ENCODE data around the gene ESPN. TPM values are rescaled to one million over a fixed set of nuclear protein-coding genes. Genes with fewer than 3 reads are reported as not detected.

ESPN gene
- total RNA-seq, 1 experiment from 2014 or later: 0.07 TPM

GRCh38 chr1:6502000-6502891, 77.7 kb downstream of the ESPN start:
- DNase-seq (ENCODE audit: low spot score): no peak
- in situ Hi-C loops (cut with HindIII; ENCODE audit: low sequenced_read_pairs): no loop called here

- DNase-seq (ENCODE audit: low spot score): no peak
- in situ Hi-C loops (cut with HindIII; ENCODE audit: low sequenced_read_pairs): no loop called here
These were observed 79.5 kb downstream of the ESPN start for GRCh38 chr1:6503884-6504602.

GRCh38 chr1:6504887-6505286, 80.3 kb downstream of the ESPN start:
- in situ Hi-C loops (cut with HindIII; ENCODE audit: low sequenced_read_pairs): no loop called here
- no peak for DNase-seq (ENCODE audit: low spot score)

GRCh38 chr1:6505367-6506209, 81.0 kb downstream of the ESPN start:
- DNase-seq (ENCODE audit: low spot score): no peak
- in situ Hi-C loops (cut with HindIII; ENCODE audit: low sequenced_read_pairs): no loop called here

- in situ Hi-C loops (cut with HindIII; ENCODE audit: low sequenced_read_pairs): no loop called here
These were observed 81.8 kb downstream of the ESPN start for GRCh38 chr1:6506210-6507036.

GRCh38 chr1:6507037-6507428, 82.5 kb downstream of the ESPN start:
- DNase-seq (ENCODE audit: low spot score): no peak
- in situ Hi-C loops (cut with HindIII; ENCODE audit: low sequenced_read_pairs): no loop called here

More at GRCh38 chr1:6506210-6507036, 81.8 kb downstream of the ESPN start:
- no peak for DNase-seq (ENCODE audit: low spot score)

- peak; percentile 96 for DNase-seq (ENCODE audit: low spot score)
- in situ Hi-C loops (cut with HindIII; ENCODE audit: low sequenced_read_pairs): no loop called here
These were observed 82.9 kb downstream of the ESPN start for GRCh38 chr1:6507461-6507911.

- in situ Hi-C loops (cut with HindIII; ENCODE audit: low sequenced_read_pairs): no loop called here
- peak; percentile 75 for DNase-seq (ENCODE audit: low spot score)
These were observed 83.7 kb downstream of the ESPN start for GRCh38 chr1:6508154-6508815.

GRCh38 chr1:6508816-6509189, 84.2 kb downstream of the ESPN start:
- DNase-seq (ENCODE audit: low spot score): no peak
- in situ Hi-C loops (cut with HindIII; ENCODE audit: low sequenced_read_pairs): no loop called here

- in situ Hi-C loops (cut with HindIII; ENCODE audit: low sequenced_read_pairs): no loop called here
- DNase-seq (ENCODE audit: low spot score): no peak
These were observed 84.8 kb downstream of the ESPN start for GRCh38 chr1:6509220-6509918.

GRCh38 chr1:6509919-6510291, 85.3 kb downstream of the ESPN start:
- in situ Hi-C loops (cut with HindIII; ENCODE audit: low sequenced_read_pairs): no loop called here

GRCh38 chr1:6510493-6510892, 85.9 kb downstream of the ESPN start:
- in situ Hi-C loops (cut with HindIII; ENCODE audit: low sequenced_read_pairs): no loop called here
- no peak for DNase-seq (ENCODE audit: low spot score)

More at GRCh38 chr1:6509919-6510291, 85.3 kb downstream of the ESPN start:
- DNase-seq (ENCODE audit: low spot score): peak; percentile 47

Other genes starting within 250 kb of the ESPN start
- 12.0 and 13.5 TPM in 2 replicates for gene CHD5, start 244.5 kb upstream of the ESPN start, total RNA-seq (2014; rRNA removed; shearing (Covaris generic))
- gene RPL22, start 225.2 kb upstream of the ESPN start, total RNA-seq (2014; rRNA removed; shearing (Covaris generic)): 286 and 296 TPM in 2 replicates
- gene RNF207, start 218.7 kb upstream of the ESPN start, total RNA-seq (2014; rRNA removed; shearing (Covaris generic)): 0.44 and 5.1 TPM in 2 replicates
- gene ICMT, start 188.8 kb upstream of the ESPN start, total RNA-seq (2014; rRNA removed; shearing (Covaris generic)): 93.8 and 107 TPM in 2 replicates
- not detected in 2 replicates for gene HES3, start 180.6 kb upstream of the ESPN start, total RNA-seq (2014; rRNA removed; shearing (Covaris generic))
- gene GPR153, start 163.7 kb upstream of the ESPN start, total RNA-seq (2014; rRNA removed; shearing (Covaris generic)): 3.3 and 4.5 TPM in 2 replicates
- gene ACOT7, start 31.0 kb upstream of the ESPN start, total RNA-seq (2014; rRNA removed; shearing (Covaris generic)): 94.4 and 99.2 TPM in 2 replicates
- 1.6 and 3.1 TPM in 2 replicates for gene HES2, start 4.9 kb upstream of the ESPN start, total RNA-seq (2014; rRNA removed; shearing (Covaris generic))
- gene TNFRSF25, start 41.4 kb downstream of the ESPN start, total RNA-seq (2014; rRNA removed; shearing (Covaris generic)): 4.9 and 6.1 TPM in 2 replicates
- 8.2 and 8.6 TPM in 2 replicates for gene PLEKHG5, start 66.9 kb downstream of the ESPN start, total RNA-seq (2014; rRNA removed; shearing (Covaris generic))
- 26.1 and 33.9 TPM in 2 replicates for gene NOL9, start 129.7 kb downstream of the ESPN start, total RNA-seq (2014; rRNA removed; shearing (Covaris generic))
- not detected in 2 replicates for gene TAS1R1, start 130.5 kb downstream of the ESPN start, total RNA-seq (2014; rRNA removed; shearing (Covaris generic))
- gene ZBTB48, start 155.2 kb downstream of the ESPN start, total RNA-seq (2014; rRNA removed; shearing (Covaris generic)): 24.1 and 27.7 TPM in 2 replicates
- gene KLHL21, start 178.1 kb downstream of the ESPN start, total RNA-seq (2014; rRNA removed; shearing (Covaris generic)): 39.6 and 44.3 TPM in 2 replicates
- gene PHF13, start 189.0 kb downstream of the ESPN start, total RNA-seq (2014; rRNA removed; shearing (Covaris generic)): 23.0 and 34.2 TPM in 2 replicates
- gene THAP3, start 200.1 kb downstream of the ESPN start, total RNA-seq (2014; rRNA removed; shearing (Covaris generic)): 41.9 and 44.5 TPM in 2 replicates

All from G401 (cell line).